Measurements from ENCODE around the gene MISP3. TPM values are rescaled to one million over a fixed set of nuclear protein-coding genes. Genes with fewer than 3 reads are reported as not detected.

The MISP3 gene
- total RNA-seq, 2 donors from 2014 or later, result 21.1 to 25.7 TPM

DNA sequence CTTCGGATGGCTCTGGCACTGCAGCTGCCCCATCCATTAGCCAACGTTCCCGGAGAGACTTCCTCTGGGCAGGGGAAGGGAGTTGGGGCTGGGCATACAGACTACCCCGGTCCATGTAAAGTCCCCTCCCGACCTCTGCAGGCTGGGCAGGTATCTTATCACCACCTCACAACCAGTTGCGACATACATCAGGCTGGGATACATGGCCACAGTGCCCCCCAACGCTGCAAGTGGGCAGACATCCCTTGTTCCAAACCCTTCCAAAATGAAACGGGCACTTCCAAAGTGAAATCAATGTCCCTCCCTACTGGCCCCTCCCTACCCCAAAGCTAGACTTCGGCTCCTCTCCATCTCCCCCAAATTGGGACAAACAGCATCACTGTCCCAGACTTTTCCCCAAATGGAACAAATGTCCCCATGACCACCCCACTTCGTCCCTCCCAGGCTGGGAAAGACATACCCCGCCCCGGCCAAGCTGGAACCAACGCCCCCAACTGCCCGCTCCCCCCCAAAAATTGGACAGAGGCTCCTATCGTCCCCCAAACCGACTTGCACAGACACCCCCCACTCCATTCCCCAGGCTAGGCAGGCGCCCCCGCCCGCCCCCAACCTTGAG is 15.7 kb upstream of the MISP3 start:
- Histone ChIP-seq H3K9me3 (no peaks in the 10 kb centered on the region), H3K4me1 (peaks cover 38% of the 10 kb centered on the region), H3K27ac (no peak overlapping the region), H3K4me3 (no peak overlapping the region), H3K27me3 (no peaks in the 10 kb centered on the region), H3K36me3 (replicated peaks in 1 of 2; ENCODE audit: insufficient read depth in 1 of 2, low read depth in 2 of 2) (peaks cover 0 to 13% of the 10 kb centered on the region in 2 donors)
- TF ChIP-seq, protein P1, sequence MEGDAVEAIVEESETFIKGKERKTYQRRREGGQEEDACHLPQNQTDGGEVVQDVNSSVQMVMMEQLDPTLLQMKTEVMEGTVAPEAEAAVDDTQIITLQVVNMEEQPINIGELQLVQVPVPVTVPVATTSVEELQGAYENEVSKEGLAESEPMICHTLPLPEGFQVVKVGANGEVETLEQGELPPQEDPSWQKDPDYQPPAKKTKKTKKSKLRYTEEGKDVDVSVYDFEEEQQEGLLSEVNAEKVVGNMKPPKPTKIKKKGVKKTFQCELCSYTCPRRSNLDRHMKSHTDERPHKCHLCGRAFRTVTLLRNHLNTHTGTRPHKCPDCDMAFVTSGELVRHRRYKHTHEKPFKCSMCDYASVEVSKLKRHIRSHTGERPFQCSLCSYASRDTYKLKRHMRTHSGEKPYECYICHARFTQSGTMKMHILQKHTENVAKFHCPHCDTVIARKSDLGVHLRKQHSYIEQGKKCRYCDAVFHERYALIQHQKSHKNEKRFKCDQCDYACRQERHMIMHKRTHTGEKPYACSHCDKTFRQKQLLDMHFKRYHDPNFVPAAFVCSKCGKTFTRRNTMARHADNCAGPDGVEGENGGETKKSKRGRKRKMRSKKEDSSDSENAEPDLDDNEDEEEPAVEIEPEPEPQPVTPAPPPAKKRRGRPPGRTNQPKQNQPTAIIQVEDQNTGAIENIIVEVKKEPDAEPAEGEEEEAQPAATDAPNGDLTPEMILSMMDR (IDR thresholded peaks at IDR 0.05), result no peak
- TF ChIP-seq POLR2A (IDR thresholded peaks at IDR 0.05), result no peak
- no peak for ATAC-seq
- DNase-seq, result no peak
- 46 to 86% methylated on average over 5 to 15 of the region's 19 CpGs for WGBS, 2 donors
- intact Hi-C loops (cut with DNase I), result loop anchor here (10.0 kb wide), 1 partner anchor 182 kb away; the partner anchor contains the start of gene NANOS3

DNA sequence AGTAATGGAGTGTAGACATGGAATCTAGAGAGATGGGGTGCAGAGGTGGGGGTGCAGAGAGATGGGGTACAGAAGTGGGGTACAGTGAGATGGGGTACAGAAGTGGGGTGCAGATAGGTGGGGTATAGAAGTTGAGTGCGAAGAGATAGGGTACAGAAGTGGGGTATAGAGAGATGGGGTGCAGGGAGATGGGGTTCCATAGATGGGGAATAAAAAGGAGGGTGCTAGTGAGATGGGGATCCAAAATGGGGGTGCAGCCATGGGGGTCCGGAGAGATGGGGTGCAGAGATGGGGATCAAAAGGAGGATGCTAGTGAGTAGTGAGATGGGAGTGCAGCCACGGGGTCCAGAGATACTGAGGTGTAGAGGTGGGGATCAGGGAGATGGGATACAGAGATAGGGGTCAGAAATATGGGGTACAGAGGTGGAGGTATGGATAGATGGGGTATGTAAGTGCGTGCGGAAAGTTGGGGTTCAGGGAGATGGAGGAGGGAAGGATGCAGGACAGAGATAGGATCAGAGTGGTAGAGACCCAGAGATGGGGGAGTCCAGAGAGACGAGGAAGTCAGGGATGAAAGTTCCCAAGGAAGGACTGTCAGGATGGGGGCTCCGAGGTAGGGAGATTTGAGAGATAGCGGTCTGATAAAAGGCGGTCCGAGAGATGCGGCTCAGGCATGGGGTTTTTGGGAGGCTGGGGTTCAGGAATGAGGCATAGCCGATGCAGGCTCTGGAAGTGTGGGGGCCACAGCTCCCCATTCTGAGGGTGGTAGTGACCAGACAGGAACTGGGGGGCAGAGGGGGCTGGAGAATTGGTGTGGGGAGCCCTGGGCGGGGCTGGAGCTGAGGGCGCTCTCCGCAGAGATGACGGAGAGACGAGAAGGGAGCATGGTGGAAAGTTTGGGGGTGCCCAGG is 14.1 kb upstream of the MISP3 start:
- no peak for DNase-seq
- no peaks in the 10 kb centered on the region for H3K27me3 ChIP-seq
- 28 to 70% methylated on average over 17 of the region's 17 CpGs for WGBS, 2 donors

DNA sequence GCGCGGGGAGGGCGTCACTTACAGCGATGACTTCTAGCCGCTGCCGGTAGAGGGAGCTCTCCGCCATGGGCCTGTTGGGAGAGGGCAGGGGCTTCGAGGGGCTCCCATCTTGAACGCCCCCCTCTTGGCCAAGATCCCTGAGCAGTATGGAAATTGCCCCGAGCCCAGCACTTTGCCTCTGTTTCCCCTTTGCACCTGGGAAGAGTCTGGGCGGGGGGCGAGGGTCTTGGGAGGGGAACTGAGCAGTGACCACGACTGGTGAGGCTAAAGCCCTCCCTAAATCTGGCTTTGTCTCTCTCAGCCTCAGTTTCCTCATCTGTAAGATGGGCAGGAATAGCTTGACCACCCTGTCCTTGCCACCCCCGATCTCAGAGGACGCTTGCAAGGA is 13.5 kb upstream of the MISP3 start:
- ATAC-seq (no peak), DNase-seq (no peak)
- Histone ChIP-seq H3K36me3 (replicated peaks in 1 of 2; ENCODE audit: insufficient read depth in 1 of 2, low read depth in 2 of 2) (peaks cover 0 to 13% of the 10 kb centered on the region in 2 donors), H3K4me1 (peaks cover 48% of the 10 kb centered on the region), H3K9me3 (no peaks in the 10 kb centered on the region), H3K27ac (no peak overlapping the region), H3K27me3 (no peaks in the 10 kb centered on the region), H3K4me3 (no peak overlapping the region)
- no peak for TF ChIP-seq POLR2A (IDR thresholded peaks at IDR 0.05)
- TF ChIP-seq, protein P1 (IDR thresholded peaks at IDR 0.05), result peak; percentile 18 to 54 (median 33)
- intact Hi-C loops (cut with DNase I), result loop anchor here (10.0 kb wide), 1 partner anchor 184 kb away; the partner anchor contains the start of gene NANOS3
- WGBS, 2 donors, result 35 to 62% methylated on average over 13 to 15 of the region's 15 CpGs

More for the DNA sequence above, 14.1 kb upstream of the MISP3 start:
- ATAC-seq, result no peak
- Histone ChIP-seq H3K9me3 (no peaks in the 10 kb centered on the region), H3K36me3 (replicated peaks in 1 of 2; ENCODE audit: insufficient read depth in 1 of 2, low read depth in 2 of 2) (peaks cover 0 to 13% of the 10 kb centered on the region in 2 donors), H3K27ac (no peak overlapping the region), H3K4me1 (peaks cover 48% of the 10 kb centered on the region), H3K4me3 (no peak overlapping the region)
- intact Hi-C loops (cut with DNase I), result loop anchor here (10.0 kb wide), 1 partner anchor 184 kb away; the partner anchor contains the start of gene NANOS3
- no peak for TF ChIP-seq POLR2A (IDR thresholded peaks at IDR 0.05)
- TF ChIP-seq, protein P1 (IDR thresholded peaks at IDR 0.05), result no peak

DNA sequence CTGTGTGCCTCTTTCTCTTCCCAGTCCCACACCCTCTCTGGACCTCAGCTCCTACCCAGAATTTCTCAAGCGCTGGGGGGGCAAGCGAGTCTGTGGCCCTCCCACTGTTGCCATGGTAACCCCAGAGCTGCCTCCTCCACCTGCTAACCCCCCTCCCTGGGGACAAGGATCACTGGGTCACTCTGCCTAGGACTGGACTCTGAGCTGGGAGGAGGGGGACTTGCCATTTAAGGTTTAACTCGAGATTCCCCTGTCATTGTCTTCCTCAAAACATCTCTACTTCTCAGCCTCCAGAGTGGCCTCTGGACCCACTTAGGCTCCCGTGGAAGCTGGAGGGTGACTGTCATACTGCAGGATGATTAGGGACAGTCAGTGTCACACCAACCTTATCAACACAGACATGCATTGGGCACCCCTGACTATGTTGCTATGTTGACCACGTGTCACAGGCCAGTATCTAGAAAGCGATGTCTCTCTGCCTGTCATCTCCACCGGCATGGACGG is 12.9 kb upstream of the MISP3 start:
- 11 to 26% methylated on average over 6 to 8 of the region's 8 CpGs for WGBS, 2 donors
- no peak for ATAC-seq
- no peak for TF ChIP-seq POLR2A (IDR thresholded peaks at IDR 0.05)
- TF ChIP-seq, protein P1 (IDR thresholded peaks at IDR 0.05), result no peak
- Histone ChIP-seq H3K4me3 (no peak overlapping the region), H3K27ac (peak overlapping the region in 2 of 4 donors; percentile 24 to 96), H3K36me3 (replicated peaks in 1 of 2; ENCODE audit: insufficient read depth in 1 of 2, low read depth in 2 of 2) (peaks cover 0 to 13% of the 10 kb centered on the region in 2 donors), H3K9me3 (no peaks in the 10 kb centered on the region), H3K27me3 (no peaks in the 10 kb centered on the region), H3K4me1 (peaks cover 48% of the 10 kb centered on the region)
- DNase-seq, result peak in 1 of 4 donors; percentile 29
- intact Hi-C loops (cut with DNase I), result loop anchor here (10.0 kb wide), 1 partner anchor 185 kb away; the partner anchor contains the start of gene NANOS3

All from body of pancreas (tissue), 4 donors.